Measurements from ENCODE around the gene TBC1D22A.

DNA sequence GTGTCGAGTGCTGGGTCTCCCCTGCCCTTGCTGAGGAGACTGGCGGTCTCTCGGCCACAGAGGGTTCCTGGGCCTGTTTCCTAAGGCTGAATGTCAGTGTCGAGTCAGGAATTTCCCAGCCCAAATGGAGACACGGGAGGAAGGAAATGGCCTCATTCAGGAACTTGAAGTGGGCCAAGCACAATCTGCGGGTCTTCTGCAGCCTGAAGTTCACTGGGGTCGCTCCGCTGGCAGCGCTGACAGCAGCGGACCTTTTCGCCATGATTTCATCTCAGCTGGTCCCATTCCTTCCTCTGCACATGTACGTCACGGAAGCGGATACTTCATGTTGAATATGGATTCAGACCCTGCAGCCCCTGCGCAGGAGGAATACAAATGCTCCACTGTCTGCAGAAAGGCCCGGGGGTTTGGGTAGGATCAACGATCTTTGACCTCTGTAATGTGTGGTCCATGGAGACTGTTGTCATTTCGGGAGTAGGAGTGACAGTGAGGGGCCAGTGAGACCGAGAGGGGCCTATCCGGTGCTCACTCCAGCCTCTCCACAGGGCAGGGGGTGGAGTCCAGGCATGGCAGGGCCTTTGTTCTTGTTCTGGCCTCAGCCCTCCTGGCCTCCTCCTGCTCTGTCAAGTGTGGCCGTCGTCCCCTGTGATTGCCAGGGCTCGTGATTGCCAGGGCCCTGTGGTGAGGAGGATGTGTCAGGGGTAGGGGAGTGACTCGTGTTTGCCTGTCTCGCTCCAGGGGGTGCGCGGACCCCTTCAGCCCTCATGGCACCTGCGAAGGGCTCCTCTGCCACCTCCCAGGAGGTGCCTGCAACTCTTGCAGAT lies 402.3 kb downstream of the TBC1D22A start:
- TF ChIP-seq EZH2 (IDR thresholded peaks at IDR 0.05; ENCODE audit: low read length, unreplicated experiment), result no peak
- TF ChIP-seq, protein P1, sequence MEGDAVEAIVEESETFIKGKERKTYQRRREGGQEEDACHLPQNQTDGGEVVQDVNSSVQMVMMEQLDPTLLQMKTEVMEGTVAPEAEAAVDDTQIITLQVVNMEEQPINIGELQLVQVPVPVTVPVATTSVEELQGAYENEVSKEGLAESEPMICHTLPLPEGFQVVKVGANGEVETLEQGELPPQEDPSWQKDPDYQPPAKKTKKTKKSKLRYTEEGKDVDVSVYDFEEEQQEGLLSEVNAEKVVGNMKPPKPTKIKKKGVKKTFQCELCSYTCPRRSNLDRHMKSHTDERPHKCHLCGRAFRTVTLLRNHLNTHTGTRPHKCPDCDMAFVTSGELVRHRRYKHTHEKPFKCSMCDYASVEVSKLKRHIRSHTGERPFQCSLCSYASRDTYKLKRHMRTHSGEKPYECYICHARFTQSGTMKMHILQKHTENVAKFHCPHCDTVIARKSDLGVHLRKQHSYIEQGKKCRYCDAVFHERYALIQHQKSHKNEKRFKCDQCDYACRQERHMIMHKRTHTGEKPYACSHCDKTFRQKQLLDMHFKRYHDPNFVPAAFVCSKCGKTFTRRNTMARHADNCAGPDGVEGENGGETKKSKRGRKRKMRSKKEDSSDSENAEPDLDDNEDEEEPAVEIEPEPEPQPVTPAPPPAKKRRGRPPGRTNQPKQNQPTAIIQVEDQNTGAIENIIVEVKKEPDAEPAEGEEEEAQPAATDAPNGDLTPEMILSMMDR (conservative IDR thresholded peaks at IDR 0.05; ENCODE audit: low read depth, low read length), result no peak

Data from PC-3 (cell line).